DND-41 (cell line): ENCODE measurements around the gene ROPN1B.

Experiments used
- CTCF ChIP-seq: IDR thresholded peaks from 2 replicates; pipeline ENCODE4 v1.5.1; 2012; ENCODE audit warnings: borderline replicate concordance, low read length, moderate library complexity, mild to moderate bottlenecking; ENCODE audit not compliant: poor library complexity, severe bottlenecking; ENCODE audit errors: extremely low read depth
- EZH2 ChIP-seq: IDR thresholded peaks from 3 replicates; pipeline ENCODE4 v1.6.1; 2012; ENCODE audit warnings: borderline replicate concordance, low read depth, mild to moderate bottlenecking, moderate library complexity, low read length, inconsistent platforms; ENCODE audit not compliant: severe bottlenecking

- no peak for TF ChIP-seq CTCF
- TF ChIP-seq EZH2, result no peak
Observed at GRCh38 chr3:125967156-125967555, 1.8 kb upstream of the ROPN1B start.
